Prostate gland (tissue), 2 donors: ENCODE data around the gene ZC3H13.

Experiments used
- POLR2A ChIP-seq: fragments of 450-650 bp; IDR thresholded peaks from one replicate; pipeline ENCODE4 v1.6.1; 2016; ENCODE audit warnings: antibody characterized with exemption, mild to moderate bottlenecking
- TF ChIP-seq, protein P1 (sequence below), 4 experiments: fragments of 200-600 bp in 2 of 4; fragments of 450-650 bp in 2 of 4; sonication (generic) in 2 of 4; IDR thresholded peaks; 1 replicate in 3 of 4; 2 replicates in 1 of 4; pipeline ENCODE4 v1.5.1; 2016 to 2019; ENCODE audit warnings: antibody characterized with exemption in 4 of 4, mild to moderate bottlenecking in 2 of 4, moderate library complexity in 2 of 4

DNA sequence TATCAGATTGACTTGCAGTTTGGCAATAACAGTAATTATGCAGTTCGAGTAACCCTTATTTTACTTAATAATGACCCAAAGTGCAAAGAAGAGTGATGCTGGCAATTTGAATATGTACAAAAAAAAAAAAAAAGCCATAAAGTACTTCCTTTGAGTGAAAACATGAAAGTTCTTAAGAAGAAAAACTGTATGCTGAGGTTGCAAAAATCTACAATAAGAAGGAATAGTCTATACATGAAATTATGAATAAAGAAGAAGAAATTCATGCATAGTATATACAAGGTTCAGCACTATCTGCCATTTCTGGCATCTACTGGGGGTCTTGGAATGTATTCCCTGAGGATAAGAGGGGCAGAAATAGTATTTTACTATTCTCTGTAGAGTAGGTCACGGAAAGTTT is 55.9 kb downstream of the ZC3H13 start:
- TF ChIP-seq, protein P1, sequence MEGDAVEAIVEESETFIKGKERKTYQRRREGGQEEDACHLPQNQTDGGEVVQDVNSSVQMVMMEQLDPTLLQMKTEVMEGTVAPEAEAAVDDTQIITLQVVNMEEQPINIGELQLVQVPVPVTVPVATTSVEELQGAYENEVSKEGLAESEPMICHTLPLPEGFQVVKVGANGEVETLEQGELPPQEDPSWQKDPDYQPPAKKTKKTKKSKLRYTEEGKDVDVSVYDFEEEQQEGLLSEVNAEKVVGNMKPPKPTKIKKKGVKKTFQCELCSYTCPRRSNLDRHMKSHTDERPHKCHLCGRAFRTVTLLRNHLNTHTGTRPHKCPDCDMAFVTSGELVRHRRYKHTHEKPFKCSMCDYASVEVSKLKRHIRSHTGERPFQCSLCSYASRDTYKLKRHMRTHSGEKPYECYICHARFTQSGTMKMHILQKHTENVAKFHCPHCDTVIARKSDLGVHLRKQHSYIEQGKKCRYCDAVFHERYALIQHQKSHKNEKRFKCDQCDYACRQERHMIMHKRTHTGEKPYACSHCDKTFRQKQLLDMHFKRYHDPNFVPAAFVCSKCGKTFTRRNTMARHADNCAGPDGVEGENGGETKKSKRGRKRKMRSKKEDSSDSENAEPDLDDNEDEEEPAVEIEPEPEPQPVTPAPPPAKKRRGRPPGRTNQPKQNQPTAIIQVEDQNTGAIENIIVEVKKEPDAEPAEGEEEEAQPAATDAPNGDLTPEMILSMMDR (IDR thresholded peaks at IDR 0.05) = no peak
- no peak for TF ChIP-seq POLR2A
